GM12874 (cell line): ENCODE results near the gene SPEG.

Experiments
- TF ChIP-seq, protein P1 (sequence below): IDR thresholded peaks from 2 replicates; pipeline ENCODE4 v1.5.1; 2011; ENCODE audit warnings: low read depth, mild to moderate bottlenecking, control low read depth, low read length, moderate library complexity; ENCODE audit not compliant: insufficient read depth

The SPEG gene

GRCh38 chr2:219514196-219514761, 79.6 kb downstream of the SPEG start, which contains the start of gene ASIC4:
Gene ASIC4, plus strand, starts transcription at chr2:219514482. Its CDS starts 243 bp downstream, at chr2:219514725.
- TF ChIP-seq, protein P1, sequence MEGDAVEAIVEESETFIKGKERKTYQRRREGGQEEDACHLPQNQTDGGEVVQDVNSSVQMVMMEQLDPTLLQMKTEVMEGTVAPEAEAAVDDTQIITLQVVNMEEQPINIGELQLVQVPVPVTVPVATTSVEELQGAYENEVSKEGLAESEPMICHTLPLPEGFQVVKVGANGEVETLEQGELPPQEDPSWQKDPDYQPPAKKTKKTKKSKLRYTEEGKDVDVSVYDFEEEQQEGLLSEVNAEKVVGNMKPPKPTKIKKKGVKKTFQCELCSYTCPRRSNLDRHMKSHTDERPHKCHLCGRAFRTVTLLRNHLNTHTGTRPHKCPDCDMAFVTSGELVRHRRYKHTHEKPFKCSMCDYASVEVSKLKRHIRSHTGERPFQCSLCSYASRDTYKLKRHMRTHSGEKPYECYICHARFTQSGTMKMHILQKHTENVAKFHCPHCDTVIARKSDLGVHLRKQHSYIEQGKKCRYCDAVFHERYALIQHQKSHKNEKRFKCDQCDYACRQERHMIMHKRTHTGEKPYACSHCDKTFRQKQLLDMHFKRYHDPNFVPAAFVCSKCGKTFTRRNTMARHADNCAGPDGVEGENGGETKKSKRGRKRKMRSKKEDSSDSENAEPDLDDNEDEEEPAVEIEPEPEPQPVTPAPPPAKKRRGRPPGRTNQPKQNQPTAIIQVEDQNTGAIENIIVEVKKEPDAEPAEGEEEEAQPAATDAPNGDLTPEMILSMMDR = no peak

DNA sequence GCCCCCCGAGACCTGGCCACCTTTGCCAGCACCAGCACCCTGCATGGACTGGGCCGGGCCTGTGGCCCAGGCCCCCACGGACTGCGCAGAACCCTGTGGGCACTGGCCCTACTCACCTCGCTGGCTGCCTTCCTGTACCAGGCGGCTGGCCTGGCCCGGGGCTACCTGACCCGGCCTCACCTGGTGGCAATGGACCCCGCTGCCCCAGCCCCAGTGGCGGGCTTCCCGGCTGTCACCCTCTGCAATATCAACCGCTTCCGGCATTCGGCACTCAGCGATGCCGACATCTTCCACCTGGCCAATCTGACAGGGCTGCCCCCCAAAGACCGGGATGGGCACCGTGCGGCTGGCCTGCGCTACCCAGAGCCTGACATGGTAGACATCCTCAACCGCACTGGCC, 80.2 kb downstream of the SPEG start:
- TF ChIP-seq, protein P1 = no peak

GRCh38 chr2:219515874-219516629, 81.4 kb downstream of the SPEG start:
- TF ChIP-seq, protein P1 = no peak

DNA sequence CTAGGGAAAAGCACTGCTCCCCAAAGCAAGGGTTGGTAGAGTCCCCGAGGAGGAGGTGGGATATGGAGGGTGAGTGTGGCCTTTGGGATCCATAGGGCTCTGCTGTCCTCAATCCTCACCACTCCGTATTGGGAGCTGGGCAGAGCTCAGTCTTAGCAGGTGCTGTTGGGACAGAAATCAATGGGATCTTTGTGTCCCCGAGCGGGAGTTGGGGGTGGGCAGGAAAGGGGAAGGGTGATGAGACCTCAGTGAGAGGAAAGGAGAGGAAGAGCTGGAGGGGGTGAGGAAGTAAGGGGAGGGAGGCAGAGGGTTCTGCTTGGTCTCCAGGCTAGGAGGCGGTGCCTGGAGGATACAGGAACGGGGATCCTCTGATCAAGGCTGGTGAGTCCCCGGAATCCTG, 82.2 kb downstream of the SPEG start:
- TF ChIP-seq, protein P1 = no peak

DNA sequence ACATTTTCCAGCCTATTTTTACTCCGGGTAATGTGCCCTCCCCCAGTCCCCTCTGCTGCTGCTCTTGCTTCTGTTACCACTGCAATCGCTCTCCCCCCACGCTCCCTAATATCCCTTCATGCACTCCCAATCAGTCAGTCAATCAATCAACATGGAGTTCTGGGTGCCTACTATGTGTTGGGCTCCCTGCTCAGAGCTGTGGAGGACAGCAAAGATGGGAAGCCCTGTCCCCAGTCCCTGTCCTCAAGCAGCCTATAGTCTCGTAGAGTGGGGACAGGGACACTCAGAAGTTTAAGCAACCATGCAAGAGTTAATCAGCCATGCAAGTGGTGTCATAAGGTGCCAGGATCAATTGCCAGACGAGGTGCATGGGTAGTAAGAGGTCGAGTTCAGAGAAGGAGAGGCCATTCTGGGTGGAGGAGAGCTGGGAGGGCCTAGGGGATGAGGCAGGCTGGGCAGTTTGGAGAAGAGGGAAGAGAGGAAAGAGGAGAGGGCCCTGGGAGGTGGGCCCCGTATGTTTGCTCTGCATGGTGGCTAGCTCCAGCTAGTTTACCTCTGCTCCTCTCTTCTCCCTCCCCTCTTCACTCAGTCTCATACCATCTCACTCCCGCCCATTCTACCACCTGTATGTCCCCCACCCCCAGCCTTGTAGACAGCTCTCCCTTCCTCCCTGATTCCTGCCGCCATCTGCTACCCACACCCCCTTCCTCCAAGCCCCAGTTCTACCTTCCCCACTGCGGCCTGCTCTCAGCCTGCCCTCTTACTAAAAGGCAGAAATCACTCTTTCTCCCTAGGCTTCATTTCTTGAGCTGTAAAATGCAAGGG, 83.5 kb downstream of the SPEG start:
- TF ChIP-seq, protein P1 = no peak

DNA sequence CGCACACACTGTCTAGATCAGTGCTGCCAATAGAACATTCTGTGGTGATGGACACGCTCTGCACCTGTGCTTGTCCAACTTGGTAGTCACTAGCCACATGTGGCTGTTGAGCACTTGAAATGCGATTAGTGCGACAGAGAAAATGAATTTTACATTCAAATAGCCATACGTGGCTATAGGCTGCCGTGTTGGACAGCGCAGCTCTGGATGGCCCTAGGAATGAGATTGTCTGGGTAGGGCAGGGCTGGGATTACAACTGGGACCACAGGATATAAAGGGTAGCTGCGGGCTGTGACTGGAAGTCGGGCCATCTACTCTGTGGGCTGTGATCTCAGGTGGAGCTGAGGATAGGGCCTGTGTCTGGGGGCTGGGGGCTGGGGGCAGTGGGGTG, 84.9 kb downstream of the SPEG start:
- TF ChIP-seq, protein P1 = no peak

GRCh38 chr2:219520079-219520478, 85.4 kb downstream of the SPEG start:
- TF ChIP-seq, protein P1 = no peak
